ENCODE data around the gene BLNK. TPM values are rescaled to one million over a fixed set of nuclear protein-coding genes. Genes with fewer than 3 reads are reported as not detected.

The BLNK gene
- total RNA-seq, 4 donors from 2014 or later: 28.2 to 50.5 (median 35.9) TPM

DNA sequence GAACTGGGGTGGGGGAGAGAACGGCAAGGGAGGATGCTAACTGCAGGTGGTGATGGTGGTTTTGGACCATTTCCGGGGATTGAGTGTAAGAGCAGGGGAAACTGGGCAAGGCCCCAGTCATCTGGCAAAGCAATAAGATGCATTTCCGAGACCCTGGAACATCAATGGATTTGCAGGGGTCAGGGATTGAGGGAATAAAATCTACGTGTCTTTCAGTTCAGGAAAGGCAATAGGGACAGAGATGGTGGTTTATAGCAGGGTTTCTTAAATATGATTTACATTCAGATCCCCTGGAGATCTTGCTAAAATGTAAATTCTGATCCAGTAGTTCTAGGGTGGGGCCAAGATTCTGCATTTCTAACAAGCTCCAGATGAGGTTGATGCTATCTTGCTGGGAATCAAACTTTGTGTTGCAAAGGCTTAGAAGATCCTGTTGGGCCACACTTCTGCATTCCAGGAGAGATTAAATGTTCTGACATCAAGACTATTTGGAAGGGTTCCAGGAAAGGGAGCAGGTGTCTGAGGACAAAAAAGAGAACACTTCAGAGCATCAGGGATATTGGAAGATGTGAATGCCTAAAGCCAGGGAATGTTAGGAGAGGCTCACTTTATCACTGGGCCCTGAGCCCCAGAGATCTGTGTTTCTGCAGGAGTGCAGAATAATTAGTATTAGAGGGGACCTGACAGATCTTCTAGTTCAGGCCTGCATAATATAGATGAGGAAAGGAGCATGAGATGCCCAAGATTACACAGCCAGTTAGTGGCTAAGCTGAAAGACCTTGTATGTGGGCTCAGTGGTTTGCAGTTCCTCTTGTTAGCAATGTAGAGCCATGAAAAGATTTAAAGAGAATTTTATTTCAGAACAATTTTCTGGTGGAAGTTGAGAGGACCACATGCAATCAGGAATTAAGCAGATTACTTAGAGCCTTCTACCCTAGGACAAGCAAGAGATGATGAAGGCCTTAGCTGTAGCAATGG, 32.4 kb downstream of the BLNK start:
- no peak for TF ChIP-seq POLR2A (IDR thresholded peaks at IDR 0.05)
- TF ChIP-seq, protein P1, sequence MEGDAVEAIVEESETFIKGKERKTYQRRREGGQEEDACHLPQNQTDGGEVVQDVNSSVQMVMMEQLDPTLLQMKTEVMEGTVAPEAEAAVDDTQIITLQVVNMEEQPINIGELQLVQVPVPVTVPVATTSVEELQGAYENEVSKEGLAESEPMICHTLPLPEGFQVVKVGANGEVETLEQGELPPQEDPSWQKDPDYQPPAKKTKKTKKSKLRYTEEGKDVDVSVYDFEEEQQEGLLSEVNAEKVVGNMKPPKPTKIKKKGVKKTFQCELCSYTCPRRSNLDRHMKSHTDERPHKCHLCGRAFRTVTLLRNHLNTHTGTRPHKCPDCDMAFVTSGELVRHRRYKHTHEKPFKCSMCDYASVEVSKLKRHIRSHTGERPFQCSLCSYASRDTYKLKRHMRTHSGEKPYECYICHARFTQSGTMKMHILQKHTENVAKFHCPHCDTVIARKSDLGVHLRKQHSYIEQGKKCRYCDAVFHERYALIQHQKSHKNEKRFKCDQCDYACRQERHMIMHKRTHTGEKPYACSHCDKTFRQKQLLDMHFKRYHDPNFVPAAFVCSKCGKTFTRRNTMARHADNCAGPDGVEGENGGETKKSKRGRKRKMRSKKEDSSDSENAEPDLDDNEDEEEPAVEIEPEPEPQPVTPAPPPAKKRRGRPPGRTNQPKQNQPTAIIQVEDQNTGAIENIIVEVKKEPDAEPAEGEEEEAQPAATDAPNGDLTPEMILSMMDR (IDR thresholded peaks at IDR 0.05): no peak
- no peaks in the 10 kb centered on the region for H3K27me3 ChIP-seq
- no peak for DNase-seq
- peaks cover 0 to 70% (median 4%) of the 10 kb centered on the region in 3 donors for H3K36me3 ChIP-seq
- no peak overlapping the region for H3K27ac ChIP-seq
- intact Hi-C loops (cut with DNase I): no loop called here
- no peak overlapping the region for H3K4me3 ChIP-seq
- H3K4me1 ChIP-seq: peaks cover 0 to 26% (median 4%) of the 10 kb centered on the region in 3 donors
- no peaks in the 10 kb centered on the region for H3K9me3 ChIP-seq
- WGBS, 2 donors: 56 to 57% methylated on average over 4 of the region's 4 CpGs

DNA sequence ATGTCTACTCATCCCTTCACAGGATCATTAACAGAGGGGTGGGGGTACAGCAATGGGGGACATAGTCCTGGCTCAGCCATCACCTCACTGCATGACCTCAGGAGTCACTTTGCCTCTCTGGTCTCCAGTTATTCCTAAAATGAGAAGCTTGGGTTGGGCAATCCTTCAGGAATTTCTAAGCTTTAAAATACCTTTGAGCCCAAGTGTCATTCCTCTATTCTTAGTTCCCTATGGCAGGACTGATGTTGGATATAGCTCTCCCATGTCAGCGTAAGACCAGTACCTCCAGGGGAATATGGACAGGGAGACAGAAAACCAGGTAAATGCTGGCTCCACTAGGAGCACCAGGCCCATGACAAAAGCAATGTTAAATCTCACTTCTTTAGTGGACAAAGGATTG, 34.5 kb downstream of the BLNK start:
- H3K9me3 ChIP-seq: no peaks in the 10 kb centered on the region

DNA sequence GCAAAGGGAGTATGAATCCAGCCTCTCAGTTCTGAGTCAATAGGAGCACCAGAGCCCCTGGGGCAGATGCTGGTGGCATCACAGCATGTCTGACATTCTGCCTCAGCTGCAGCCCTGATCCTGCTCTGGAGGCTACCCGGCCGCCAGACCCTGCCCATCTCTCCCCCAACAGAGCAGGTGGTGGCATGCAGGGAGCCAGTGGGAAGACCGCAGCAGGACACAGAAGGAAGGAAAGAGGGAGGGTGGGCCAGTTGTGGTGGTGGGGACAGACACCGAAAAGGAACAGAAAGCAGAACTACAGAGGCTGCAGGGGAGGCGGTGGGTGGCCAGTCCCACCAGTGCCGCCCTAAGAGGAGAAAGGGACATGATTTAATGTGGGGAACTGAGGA, 35.3 kb downstream of the BLNK start:
- Histone ChIP-seq H3K9me3 (no peaks in the 10 kb centered on the region), H3K27ac (no peak overlapping the region), H3K4me1 (peaks cover 0 to 31% (median 4%) of the 10 kb centered on the region in 3 donors), H3K27me3 (no peaks in the 10 kb centered on the region), H3K4me3 (no peak overlapping the region), H3K36me3 (peaks cover 0 to 59% (median 4%) of the 10 kb centered on the region in 3 donors)
- intact Hi-C loops (cut with DNase I): no loop called here
- no peak for TF ChIP-seq POLR2A (IDR thresholded peaks at IDR 0.05)
- TF ChIP-seq, protein P1 (IDR thresholded peaks at IDR 0.05): no peak
- no peak for DNase-seq
- WGBS, 2 donors: 71 to 82% methylated on average over 6 of the region's 6 CpGs

More for the DNA sequence above, 34.5 kb downstream of the BLNK start:
- Histone ChIP-seq H3K36me3 (peaks cover 0 to 63% (median 4%) of the 10 kb centered on the region in 3 donors), H3K27ac (no peak overlapping the region), H3K4me1 (peaks cover 0 to 31% (median 4%) of the 10 kb centered on the region in 3 donors), H3K4me3 (no peak overlapping the region), H3K27me3 (no peaks in the 10 kb centered on the region)
- intact Hi-C loops (cut with DNase I): no loop called here
- no peak for DNase-seq
- 92 to 100% methylated on average over 1 of the region's 1 CpG for WGBS, 2 donors
- TF ChIP-seq, protein P1 (IDR thresholded peaks at IDR 0.05): no peak
- TF ChIP-seq POLR2A (IDR thresholded peaks at IDR 0.05): no peak

DNA sequence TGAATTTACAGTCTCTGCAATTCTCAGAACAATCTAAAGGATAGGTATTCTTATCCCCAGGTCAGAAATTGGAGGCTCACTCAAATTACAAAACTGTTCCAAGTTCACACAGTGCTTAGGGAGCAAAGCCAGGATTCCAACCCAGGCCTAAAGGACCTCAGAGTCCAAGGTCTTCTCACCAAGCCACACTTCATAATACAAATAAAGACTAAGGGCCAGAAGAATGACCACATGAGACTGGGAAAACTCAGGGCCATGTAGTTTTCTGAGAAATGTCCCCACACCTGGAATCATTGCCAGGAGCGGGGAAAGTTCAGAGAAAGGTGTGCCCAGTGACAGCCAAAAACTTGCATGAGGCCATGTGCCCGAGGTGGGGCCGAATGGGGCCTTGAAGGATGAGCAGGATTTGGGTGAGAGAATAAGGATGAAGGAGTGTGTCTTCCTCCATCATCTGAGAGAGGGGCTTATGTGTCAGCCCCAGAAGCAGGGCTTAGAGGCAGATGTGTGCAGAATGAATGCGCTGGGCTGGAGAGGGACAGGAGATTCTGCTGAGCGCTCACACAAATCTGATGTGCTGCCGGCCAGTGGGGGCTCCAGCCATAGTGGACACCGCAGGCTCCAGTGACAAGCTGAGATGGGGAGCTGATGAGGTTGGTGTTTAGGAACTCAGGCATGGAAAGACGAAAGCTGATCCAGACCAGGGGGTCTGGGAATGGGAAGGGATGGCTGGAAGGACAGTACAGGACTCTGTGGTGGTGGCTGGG, 35.9 kb downstream of the BLNK start:
- no peak for TF ChIP-seq POLR2A (IDR thresholded peaks at IDR 0.05)
- TF ChIP-seq, protein P1 (IDR thresholded peaks at IDR 0.05): no peak
- intact Hi-C loops (cut with DNase I): no loop called here
- H3K9me3 ChIP-seq: no peaks in the 10 kb centered on the region
- DNase-seq: no peak
- no peak overlapping the region for H3K4me3 ChIP-seq
- H3K27ac ChIP-seq: no peak overlapping the region
- peaks cover 0 to 59% (median 4%) of the 10 kb centered on the region in 3 donors for H3K36me3 ChIP-seq
- no peaks in the 10 kb centered on the region for H3K27me3 ChIP-seq
- 89 to 90% methylated on average over 5 to 8 of the region's 8 CpGs for WGBS, 2 donors
- H3K4me1 ChIP-seq: peaks cover 0 to 31% (median 4%) of the 10 kb centered on the region in 3 donors

All from esophagus squamous epithelium (tissue), 5 donors.